ENCODE measurements around the gene INPP5K.
"Not testable (repeated sequence)": the region's sequence is repeated elsewhere in the genome, so short reads cannot be mapped to it uniquely, and the experiment has no call there.

INPP5K gene

GRCh38 chr17:1516388-1517161, at the start of gene INPP5K:
Gene INPP5K (minus strand): TSS chr17:1516612. CDS start chr17:1516499, 113 bp downstream.
- TF ChIP-seq POLR2AphosphoS5 (IDR thresholded peaks at IDR 0.05; ENCODE audit: borderline replicate concordance, low read depth, low read length) (peak; percentile 84), EZH2 (IDR thresholded peaks at IDR 0.05) (no peak), FOXP2 (optimal IDR thresholded peaks at IDR 0.05; ENCODE audit: control extremely low read depth, extremely low read length, insufficient read depth) (no peak)
- peak; percentile 52 for DNase-seq (ENCODE audit: low read depth, low spot score)
- Histone ChIP-seq H3K9me3 (ENCODE audit: low read depth, low read length) (no peaks in the 10 kb centered on the region), H3K36me3 (ENCODE audit: insufficient read depth, low read length) (peaks cover 13% of the 10 kb centered on the region), H3K4me3 (peak within 1 kb of the TSS; percentile 91), H3K27ac (peak within 1 kb of the TSS; percentile 54), H3K9ac (ENCODE audit: insufficient read length) (peak within 1 kb of the TSS; percentile 93)

GRCh38 chr17:1565877-1566276, 49.5 kb upstream of the INPP5K start:
- Histone ChIP-seq H3K9me3 (ENCODE audit: low read depth, low read length) (no peaks in the 10 kb centered on the region), H3K4me3 (no peak overlapping the region), H3K36me3 (ENCODE audit: insufficient read depth, low read length) (no peaks in the 10 kb centered on the region), H3K27ac (no peak overlapping the region), H3K9ac (ENCODE audit: insufficient read length) (no peak overlapping the region)
- no peak for TF ChIP-seq FOXP2 (optimal IDR thresholded peaks at IDR 0.05; ENCODE audit: control extremely low read depth, extremely low read length, insufficient read depth)
- no peak for TF ChIP-seq POLR2AphosphoS5 (IDR thresholded peaks at IDR 0.05; ENCODE audit: borderline replicate concordance, low read depth, low read length)
- no peak for TF ChIP-seq EZH2 (IDR thresholded peaks at IDR 0.05)
- DNase-seq (ENCODE audit: low read depth, low spot score) = no peak

- no peak for TF ChIP-seq FOXP2 (optimal IDR thresholded peaks at IDR 0.05; ENCODE audit: control extremely low read depth, extremely low read length, insufficient read depth)
- no peak overlapping the region for H3K27ac ChIP-seq
- DNase-seq (ENCODE audit: low read depth, low spot score) = no peak
- no peaks in the 10 kb centered on the region for H3K36me3 ChIP-seq (ENCODE audit: insufficient read depth, low read length)
- no peaks in the 10 kb centered on the region for H3K9me3 ChIP-seq (ENCODE audit: low read depth, low read length)
- no peak overlapping the region for H3K4me3 ChIP-seq
- no peak overlapping the region for H3K9ac ChIP-seq (ENCODE audit: insufficient read length)
Measured at GRCh38 chr17:1563786-1564613, 47.6 kb upstream of the INPP5K start.

- not testable (repeated sequence) for H3K27ac ChIP-seq; H3K4me3 ChIP-seq; DNase-seq (ENCODE audit: low read depth, low spot score); H3K9ac ChIP-seq (ENCODE audit: insufficient read length); H3K36me3 ChIP-seq (ENCODE audit: insufficient read depth, low read length); H3K9me3 ChIP-seq (ENCODE audit: low read depth, low read length)
Measured at GRCh38 chr17:1563471-1563785, 47.0 kb upstream of the INPP5K start.

- Histone ChIP-seq H3K9ac (ENCODE audit: insufficient read length) (peak overlapping the region; percentile 77), H3K4me3 (peak overlapping the region; percentile 79), H3K9me3 (ENCODE audit: low read depth, low read length) (no peaks in the 10 kb centered on the region), H3K36me3 (ENCODE audit: insufficient read depth, low read length) (no peaks in the 10 kb centered on the region), H3K27ac (no peak overlapping the region)
- no peak for DNase-seq (ENCODE audit: low read depth, low spot score)
- no peak for TF ChIP-seq POLR2AphosphoS5 (IDR thresholded peaks at IDR 0.05; ENCODE audit: borderline replicate concordance, low read depth, low read length)
Measured at GRCh38 chr17:1562176-1562643, 45.8 kb upstream of the INPP5K start.

- DNase-seq (ENCODE audit: low read depth, low spot score) = no peak
- Histone ChIP-seq H3K4me3 (peak overlapping the region; percentile 79), H3K9me3 (ENCODE audit: low read depth, low read length) (no peaks in the 10 kb centered on the region), H3K9ac (ENCODE audit: insufficient read length) (peak overlapping the region; percentile 77), H3K36me3 (ENCODE audit: insufficient read depth, low read length) (no peaks in the 10 kb centered on the region), H3K27ac (no peak overlapping the region)
- TF ChIP-seq POLR2AphosphoS5 (IDR thresholded peaks at IDR 0.05; ENCODE audit: borderline replicate concordance, low read depth, low read length) (no peak), EZH2 (IDR thresholded peaks at IDR 0.05) (no peak)
Measured at GRCh38 chr17:1561420-1562175, 45.2 kb upstream of the INPP5K start.

GRCh38 chr17:1560858-1561355, 44.5 kb upstream of the INPP5K start:
- Histone ChIP-seq H3K9me3 (ENCODE audit: low read depth, low read length) (no peaks in the 10 kb centered on the region), H3K9ac (ENCODE audit: insufficient read length) (peak overlapping the region; percentile 77), H3K4me3 (peak overlapping the region; percentile 79; the same call in 1 of the 2 replicates), H3K36me3 (ENCODE audit: insufficient read depth, low read length) (no peaks in the 10 kb centered on the region), H3K27ac (no peak overlapping the region)
- TF ChIP-seq POLR2AphosphoS5 (IDR thresholded peaks at IDR 0.05; ENCODE audit: borderline replicate concordance, low read depth, low read length) = no peak
- no peak for TF ChIP-seq EZH2 (IDR thresholded peaks at IDR 0.05)
- TF ChIP-seq FOXP2 (optimal IDR thresholded peaks at IDR 0.05; ENCODE audit: control extremely low read depth, extremely low read length, insufficient read depth) = no peak
- no peak for DNase-seq (ENCODE audit: low read depth, low spot score)

GRCh38 chr17:1560101-1560857, 43.9 kb upstream of the INPP5K start:
- H3K36me3 ChIP-seq (ENCODE audit: insufficient read depth, low read length) = no peaks in the 10 kb centered on the region
- no peak overlapping the region for H3K27ac ChIP-seq
- no peaks in the 10 kb centered on the region for H3K9me3 ChIP-seq (ENCODE audit: low read depth, low read length)
- H3K4me3 ChIP-seq = no peak overlapping the region
- no peak overlapping the region for H3K9ac ChIP-seq (ENCODE audit: insufficient read length)
- TF ChIP-seq POLR2AphosphoS5 (IDR thresholded peaks at IDR 0.05; ENCODE audit: borderline replicate concordance, low read depth, low read length) (no peak), EZH2 (IDR thresholded peaks at IDR 0.05) (no peak), FOXP2 (optimal IDR thresholded peaks at IDR 0.05; ENCODE audit: control extremely low read depth, extremely low read length, insufficient read depth) (no peak)
- DNase-seq (ENCODE audit: low read depth, low spot score) = no peak

All from SK-N-MC (cell line).